G401.6 (cell line): Measurements from ENCODE around the gene TRIO.

Experiments
- FAIRE-seq: peaks from 2 replicates; lab custom pipeline; 2012; peaks lifted over from hg19 to GRCh38; lab: Jason Lieb, UNC

TRIO gene

GRCh38 chr5:14168144-14168792, 25.1 kb downstream of the TRIO start:
- no peak for FAIRE-seq

GRCh38 chr5:14168793-14169262, 25.7 kb downstream of the TRIO start:
- no peak for FAIRE-seq

- no peak for FAIRE-seq
Measured at GRCh38 chr5:14171046-14171445, 27.9 kb downstream of the TRIO start.

- FAIRE-seq: no peak
Measured at GRCh38 chr5:14171621-14172020, 28.5 kb downstream of the TRIO start.

GRCh38 chr5:14172149-14172795, 29.1 kb downstream of the TRIO start:
- no peak for FAIRE-seq

GRCh38 chr5:14173377-14174229, 30.5 kb downstream of the TRIO start:
- FAIRE-seq: no peak

GRCh38 chr5:14174230-14174636, 31.1 kb downstream of the TRIO start:
- FAIRE-seq: no peak

GRCh38 chr5:14175381-14175780, 32.2 kb downstream of the TRIO start:
- FAIRE-seq: no peak

- no peak for FAIRE-seq
Measured at GRCh38 chr5:14176888-14177287, 33.7 kb downstream of the TRIO start.

- no peak for FAIRE-seq
Measured at GRCh38 chr5:14177634-14178033, 34.5 kb downstream of the TRIO start.

- FAIRE-seq: no peak
Measured at GRCh38 chr5:14178091-14178490, 34.9 kb downstream of the TRIO start.

GRCh38 chr5:14178671-14179211, 35.6 kb downstream of the TRIO start:
- no peak for FAIRE-seq

- no peak for FAIRE-seq
Measured at GRCh38 chr5:14179446-14179845, 36.3 kb downstream of the TRIO start.

GRCh38 chr5:14180437-14180836, 37.3 kb downstream of the TRIO start:
- FAIRE-seq: no peak

GRCh38 chr5:14181299-14181968, 38.3 kb downstream of the TRIO start:
- no peak for FAIRE-seq

- no peak for FAIRE-seq
Measured at GRCh38 chr5:14182761-14183160, 39.6 kb downstream of the TRIO start.

- no peak for FAIRE-seq
Measured at GRCh38 chr5:14183187-14183939, 40.2 kb downstream of the TRIO start.

GRCh38 chr5:14184082-14184481, 40.9 kb downstream of the TRIO start:
- no peak for FAIRE-seq

GRCh38 chr5:14184725-14185124, 41.6 kb downstream of the TRIO start:
- no peak for FAIRE-seq

GRCh38 chr5:14185326-14186058, 42.4 kb downstream of the TRIO start:
- FAIRE-seq: no peak
